Stimulated activated CD8-positive, alpha-beta memory T cell treated with anti-CD3 and anti-CD28 coated beads, Interleukin-4, amount 100 ng/mL, for 48 hours (primary cell): ENCODE results near the gene CCDC18.
"Not testable (repeated sequence)": the region's sequence is repeated elsewhere in the genome, so short reads cannot be mapped to it uniquely, and the experiment has no call there.

Source experiments
- DNase-seq: peaks from one replicate; pipeline ENCODE4 v3.0.0-alpha.2; 2020

The CCDC18 gene

GRCh38 chr1:93178418-93178817 is 2.1 kb upstream of the CCDC18 start:
- DNase-seq: no peak

GRCh38 chr1:93179886-93180722 is 420 bp upstream of the CCDC18 start, which contains the start of gene TMED5:
Gene TMED5, minus strand, starts transcription at chr1:93180413. Its CDS starts 171 bp downstream, at chr1:93180242.
- DNase-seq: peak; percentile 95

- no peak for DNase-seq
Measured at GRCh38 chr1:93186667-93187066, 6.1 kb downstream of the CCDC18 start.

- no peak for DNase-seq
Measured at GRCh38 chr1:93190432-93190831, 9.9 kb downstream of the CCDC18 start.

- DNase-seq: no peak
Measured at GRCh38 chr1:93194231-93194990, 13.9 kb downstream of the CCDC18 start.

GRCh38 chr1:93196591-93196990 is 16.1 kb downstream of the CCDC18 start:
- no peak for DNase-seq

- DNase-seq: no peak
Measured at GRCh38 chr1:93199150-93199549, 18.6 kb downstream of the CCDC18 start.

GRCh38 chr1:93200086-93200620 is 19.6 kb downstream of the CCDC18 start:
- DNase-seq: no peak

- DNase-seq: no peak
Measured at GRCh38 chr1:93200714-93201113, 20.2 kb downstream of the CCDC18 start.

GRCh38 chr1:93205892-93206566 is 25.5 kb downstream of the CCDC18 start:
- no peak for DNase-seq

- DNase-seq: no peak
Measured at GRCh38 chr1:93206567-93206954, 26.0 kb downstream of the CCDC18 start.

- no peak for DNase-seq
Measured at GRCh38 chr1:93207211-93207610, 26.7 kb downstream of the CCDC18 start.

- no peak for DNase-seq
Measured at GRCh38 chr1:93215322-93215721, 34.8 kb downstream of the CCDC18 start.

GRCh38 chr1:93219443-93219842 is 38.9 kb downstream of the CCDC18 start:
- DNase-seq: peak; percentile 31

- not testable (repeated sequence) for DNase-seq
Measured at GRCh38 chr1:93220716-93221115, 40.2 kb downstream of the CCDC18 start.

- no peak for DNase-seq
Measured at GRCh38 chr1:93221913-93222312, 41.4 kb downstream of the CCDC18 start.

GRCh38 chr1:93223023-93223675 is 42.6 kb downstream of the CCDC18 start:
- no peak for DNase-seq

GRCh38 chr1:93235261-93235660 is 54.7 kb downstream of the CCDC18 start:
- DNase-seq: no peak

- no peak for DNase-seq
Measured at GRCh38 chr1:93237021-93237420, 56.5 kb downstream of the CCDC18 start.

GRCh38 chr1:93238425-93238824 is 57.9 kb downstream of the CCDC18 start:
- no peak for DNase-seq

- DNase-seq: no peak
Measured at GRCh38 chr1:93239863-93240262, 59.3 kb downstream of the CCDC18 start.

GRCh38 chr1:93243233-93243632 is 62.7 kb downstream of the CCDC18 start:
- DNase-seq: not testable (repeated sequence)
